Thoracic aorta (tissue), 2 donors: ENCODE data around the gene THRB. TPM values are rescaled to one million over a fixed set of nuclear protein-coding genes. Genes with fewer than 3 reads are reported as not detected.

ENCODE experiments used
- ATAC-seq: fragments of 150-250 bp; one replicate; pipeline ENCODE4 v1.8.0; 2017; ENCODE audit warnings: low read depth; ENCODE audit not compliant: insufficient number of reproducible peaks, low FRiP score
- DNase-seq: peaks from one replicate; pipeline ENCODE4 v3.0.0-alpha.2; 2020; ENCODE audit warnings: low spot score
- H3K27ac ChIP-seq, 2 donors: fragments of 200-600 bp; sonication (generic); 1 replicate in 1 of 2; 2 replicates in 1 of 2; pipeline ENCODE4 v1.5.1; 2016; ENCODE audit warnings: mild to moderate bottlenecking in 2 of 2, moderate library complexity in 2 of 2
- H3K27me3 ChIP-seq: fragments of 200-600 bp; sonication (generic); replicated peaks from 2 replicates; pipeline ENCODE4 v1.6.0; 2016; ENCODE audit warnings: mild to moderate bottlenecking; ENCODE audit not compliant: insufficient read depth
- H3K36me3 ChIP-seq: fragments of 200-600 bp; sonication (generic); one replicate; pipeline ENCODE4 v1.5.1; 2016
- H3K4me1 ChIP-seq, 2 donors: fragments of 200-600 bp; sonication (generic); 1 replicate in 1 of 2; 2 replicates in 1 of 2; pipeline versions ENCODE4 v1.5.1 to v1.6.0; 2016; ENCODE audit warnings: low read depth in 2 of 2, mild to moderate bottlenecking in 1 of 2; ENCODE audit not compliant: control insufficient read depth in 1 of 2
- H3K4me3 ChIP-seq: fragments of 200-600 bp; sonication (generic); 2 replicates; pipeline ENCODE4 v1.5.1; 2016; ENCODE audit warnings: mild to moderate bottlenecking
- H3K9me3 ChIP-seq: fragments of 200-600 bp; sonication (generic); 2 replicates; pipeline ENCODE4 v1.5.1; 2016
- CTCF ChIP-seq: fragments of 200-600 bp; sonication (generic); IDR thresholded peaks from one replicate; pipeline ENCODE4 v1.5.1; 2019; ENCODE audit warnings: antibody characterized with exemption
- total RNA-seq, 2 donors: library from RNA; depleted of rRNA; stranded (reverse); fragments of >200 nt; gene quantifications; one replicate each; pipeline versions ENCODE4 v1.1.0 to v1.2.3, GENCODE V29; 2016

Gene THRB
- total RNA-seq, 2 donors from 2014 or later = 40.3 to 65.6 TPM

GRCh38 chr3:24343084-24343783, 151.4 kb downstream of the THRB start:
- H3K4me3 ChIP-seq = no peak overlapping the region
- ATAC-seq (no peak), DNase-seq (no peak)
- H3K27ac ChIP-seq = no peak overlapping the region
- no peak for TF ChIP-seq CTCF
- H3K4me1 ChIP-seq = peaks cover 37 to 78% of the 10 kb centered on the region in 2 donors
- H3K27me3 ChIP-seq = no peaks in the 10 kb centered on the region
- H3K36me3 ChIP-seq = no peaks in the 10 kb centered on the region
- no peaks in the 10 kb centered on the region for H3K9me3 ChIP-seq

GRCh38 chr3:24342275-24342674, 152.4 kb downstream of the THRB start:
- Histone ChIP-seq H3K27me3 (no peaks in the 10 kb centered on the region), H3K27ac (peak overlapping the region in 1 of 2 donors; percentile 45), H3K9me3 (no peaks in the 10 kb centered on the region), H3K4me1 (peaks cover 31 to 80% of the 10 kb centered on the region in 2 donors), H3K4me3 (no peak overlapping the region), H3K36me3 (no peaks in the 10 kb centered on the region)
- no peak for TF ChIP-seq CTCF
- DNase-seq (no peak), ATAC-seq (no peak)

DNA sequence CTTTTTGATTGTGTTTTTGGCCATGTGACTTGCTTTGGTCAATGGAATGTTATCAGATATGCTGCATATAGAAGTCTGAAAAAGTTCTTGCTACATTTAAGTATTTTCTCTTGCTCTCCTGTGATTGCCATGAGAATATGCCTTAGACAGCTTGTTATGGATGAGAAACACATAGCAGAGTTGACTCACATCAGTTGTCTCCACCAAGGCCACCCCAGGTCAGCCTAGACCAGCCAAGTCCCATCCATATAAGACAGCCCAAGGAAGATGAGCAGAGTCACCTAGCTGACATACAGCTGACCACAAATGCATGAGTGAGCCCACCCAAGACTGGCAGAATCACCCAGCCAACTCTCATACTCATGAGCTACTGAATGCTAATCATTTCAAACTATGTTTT, 153.0 kb downstream of the THRB start:
- no peaks in the 10 kb centered on the region for H3K9me3 ChIP-seq
- no peak overlapping the region for H3K4me3 ChIP-seq
- DNase-seq = no peak
- no peaks in the 10 kb centered on the region for H3K27me3 ChIP-seq
- no peak for TF ChIP-seq CTCF
- H3K36me3 ChIP-seq = no peaks in the 10 kb centered on the region
- no peak for ATAC-seq
- no peak overlapping the region for H3K27ac ChIP-seq
- peaks cover 31 to 85% of the 10 kb centered on the region in 2 donors for H3K4me1 ChIP-seq

GRCh38 chr3:24340966-24341365, 153.7 kb downstream of the THRB start:
- H3K4me3 ChIP-seq = no peak overlapping the region
- H3K27me3 ChIP-seq = no peaks in the 10 kb centered on the region
- no peaks in the 10 kb centered on the region for H3K9me3 ChIP-seq
- DNase-seq = no peak
- H3K4me1 ChIP-seq = peaks cover 31 to 85% of the 10 kb centered on the region in 2 donors
- no peak for ATAC-seq
- no peaks in the 10 kb centered on the region for H3K36me3 ChIP-seq
- H3K27ac ChIP-seq = no peak overlapping the region
- TF ChIP-seq CTCF = no peak

GRCh38 chr3:24340161-24340560, 154.5 kb downstream of the THRB start:
- H3K9me3 ChIP-seq = no peaks in the 10 kb centered on the region
- no peaks in the 10 kb centered on the region for H3K27me3 ChIP-seq
- no peak for TF ChIP-seq CTCF
- no peak overlapping the region for H3K4me3 ChIP-seq
- peak overlapping the region in 1 of 2 donors; percentile 7 for H3K27ac ChIP-seq
- peaks cover 25 to 87% of the 10 kb centered on the region in 2 donors for H3K4me1 ChIP-seq
- ATAC-seq (no peak), DNase-seq (no peak)
- no peaks in the 10 kb centered on the region for H3K36me3 ChIP-seq
